Neural progenitor cell (in vitro differentiated cells): ENCODE results near the gene OR9I1.

Source experiments
- CTCF ChIP-seq: fragments of 200-600 bp; sonication (generic); IDR thresholded peaks from 2 replicates; pipeline ENCODE4 v1.5.1; 2017; ENCODE audit warnings: antibody characterized with exemption, mild to moderate bottlenecking
- EZH2 ChIP-seq: fragments of 200-600 bp; sonication (generic); IDR thresholded peaks from 2 replicates; pipeline ENCODE4 v1.6.1; 2017; ENCODE audit warnings: antibody characterized with exemption, mild to moderate bottlenecking, moderate library complexity
- EZH2phosphoT487 ChIP-seq: fragments of 200-600 bp; sonication (generic); IDR thresholded peaks from 2 replicates; pipeline ENCODE4 v1.6.1; 2017; ENCODE audit warnings: antibody characterized with exemption

DNA sequence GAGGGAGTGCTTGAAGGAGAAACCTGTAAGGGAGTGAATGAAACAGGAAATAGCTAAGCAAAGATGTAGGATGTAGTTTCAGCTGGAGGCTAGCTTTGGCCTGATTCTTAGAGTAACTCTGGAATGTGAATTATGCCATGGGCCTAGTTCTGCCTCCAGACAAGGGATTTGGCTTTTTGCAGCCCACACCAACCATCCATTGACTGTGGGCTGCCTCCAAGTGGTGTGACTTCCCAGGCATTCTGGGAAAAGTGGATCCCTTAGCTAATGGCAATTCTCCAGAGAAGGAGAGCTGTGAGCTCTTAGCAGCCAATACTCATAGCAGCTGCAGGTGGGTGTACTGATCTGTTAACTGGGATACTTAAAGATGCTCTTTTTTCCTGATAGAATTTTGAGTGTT is 2.0 kb upstream of the OR9I1 start:
- TF ChIP-seq CTCF, result no peak
- TF ChIP-seq EZH2phosphoT487, result no peak
- TF ChIP-seq EZH2, result no peak
